ENCODE measurements around the gene PLXNA4. TPM values are rescaled to one million over a fixed set of nuclear protein-coding genes. Genes with fewer than 3 reads are reported as not detected.

Gene PLXNA4
- total RNA-seq, 4 donors from 2014 or later, result 4.8 to 19.7 (median 10.7) TPM

- Histone ChIP-seq H3K4me1 (peaks cover 0 to 19% (median 0%) of the 10 kb centered on the region in 3 donors), H3K36me3 (no peaks in the 10 kb centered on the region), H3K9me3 (no peaks in the 10 kb centered on the region), H3K27ac (no peak overlapping the region), H3K4me3 (no peak overlapping the region), H3K27me3 (no peaks in the 10 kb centered on the region)
- ATAC-seq, result no peak
- no peak for TF ChIP-seq CTCF (IDR thresholded peaks at IDR 0.05)
- no peak for TF ChIP-seq POLR2A (IDR thresholded peaks at IDR 0.05)
- TF ChIP-seq EP300 (IDR thresholded peaks at IDR 0.05), result no peak
- no peak for TF ChIP-seq POLR2AphosphoS5 (IDR thresholded peaks at IDR 0.05)
- 74 to 91% methylated on average over 9 of the region's 9 CpGs for WGBS, 2 donors (ENCODE audit: low coverage in 1 of 2)
Measured at GRCh38 chr7:132272763-132273371, 303.4 kb downstream of the PLXNA4 start.

GRCh38 chr7:132270517-132270916 is 305.8 kb downstream of the PLXNA4 start:
- Histone ChIP-seq H3K4me3 (no peak overlapping the region), H3K36me3 (no peaks in the 10 kb centered on the region), H3K27ac (no peak overlapping the region), H3K9me3 (no peaks in the 10 kb centered on the region), H3K27me3 (no peaks in the 10 kb centered on the region), H3K4me1 (no peaks in the 10 kb centered on the region)
- WGBS, 2 donors (ENCODE audit: low coverage in 1 of 2), result 27 to 31% methylated on average over 2 of the region's 2 CpGs
- TF ChIP-seq CTCF (IDR thresholded peaks at IDR 0.05) (no peak), POLR2A (IDR thresholded peaks at IDR 0.05) (no peak), POLR2AphosphoS5 (IDR thresholded peaks at IDR 0.05) (no peak), EP300 (IDR thresholded peaks at IDR 0.05) (no peak)
- ATAC-seq, result no peak

- TF ChIP-seq POLR2AphosphoS5 (IDR thresholded peaks at IDR 0.05), result no peak
- no peak for TF ChIP-seq EP300 (IDR thresholded peaks at IDR 0.05)
- TF ChIP-seq CTCF (IDR thresholded peaks at IDR 0.05), result no peak
- TF ChIP-seq POLR2A (IDR thresholded peaks at IDR 0.05), result no peak
- H3K4me3 ChIP-seq, result no peak overlapping the region
Measured at GRCh38 chr7:132269718-132270117, 306.6 kb downstream of the PLXNA4 start.

GRCh38 chr7:132263151-132263550 is 313.1 kb downstream of the PLXNA4 start:
- 76% methylated on average over 2 of the region's 4 CpGs; no CpG with 5 or more reads in 1 of the 2 donors for WGBS, 2 donors (ENCODE audit: low coverage in 1 of 2)
- Histone ChIP-seq H3K4me1 (no peaks in the 10 kb centered on the region), H3K27me3 (peaks cover 5% of the 10 kb centered on the region), H3K36me3 (no peaks in the 10 kb centered on the region), H3K9me3 (no peaks in the 10 kb centered on the region), H3K27ac (no peak overlapping the region), H3K4me3 (no peak overlapping the region)
- ATAC-seq, result no peak
- TF ChIP-seq POLR2AphosphoS5 (IDR thresholded peaks at IDR 0.05) (no peak), CTCF (IDR thresholded peaks at IDR 0.05) (no peak), EP300 (IDR thresholded peaks at IDR 0.05) (no peak), POLR2A (IDR thresholded peaks at IDR 0.05) (no peak)

More at GRCh38 chr7:132269718-132270117, 306.6 kb downstream of the PLXNA4 start:
- Histone ChIP-seq H3K9me3 (no peaks in the 10 kb centered on the region), H3K36me3 (no peaks in the 10 kb centered on the region), H3K27me3 (no peaks in the 10 kb centered on the region), H3K27ac (no peak overlapping the region), H3K4me1 (no peaks in the 10 kb centered on the region)
- no peak for ATAC-seq
- WGBS, 2 donors (ENCODE audit: low coverage in 1 of 2), result 62 to 63% methylated on average over 4 to 5 of the region's 5 CpGs

- no peak for ATAC-seq
- H3K27me3 ChIP-seq, result peaks cover 5% of the 10 kb centered on the region
- TF ChIP-seq POLR2A (IDR thresholded peaks at IDR 0.05) (no peak), POLR2AphosphoS5 (IDR thresholded peaks at IDR 0.05) (no peak)
- no peak overlapping the region for H3K27ac ChIP-seq
- H3K36me3 ChIP-seq, result no peaks in the 10 kb centered on the region
- H3K4me3 ChIP-seq, result no peak overlapping the region
- 21 to 56% methylated on average over 6 of the region's 6 CpGs for WGBS, 2 donors (ENCODE audit: low coverage in 1 of 2)
- no peaks in the 10 kb centered on the region for H3K9me3 ChIP-seq
- peaks cover 0 to 6% (median 0%) of the 10 kb centered on the region in 3 donors for H3K4me1 ChIP-seq
Measured at GRCh38 chr7:132262160-132262470, 314.2 kb downstream of the PLXNA4 start.

Measured in gastroesophageal sphincter (tissue), 4 donors.